Measurements from ENCODE around the gene RBM48. TPM values are rescaled to one million over a fixed set of nuclear protein-coding genes. Genes with fewer than 3 reads are reported as not detected.
"Not testable (repeated sequence)": the region's sequence is repeated elsewhere in the genome, so short reads cannot be mapped to it uniquely, and the experiment has no call there.

Gene RBM48
- total RNA-seq (10 to 100 TPM; 17.5 to 28.3 (median 19.5) TPM), polyA plus RNA-seq (10 to 100 TPM in 1 of 3 donors, 1 to 10 TPM in 2; 6.6 to 11.4 (median 7.5) TPM)
- long read RNA-seq, donor 1, full-length matches to known transcripts: 10 of 10 reads
- long read RNA-seq, donor 1, partial matches to known transcripts: 0 of 10 reads
- long read RNA-seq, donor 1, other reads (novel, unspliced or antisense): 0 of 10 reads
- long read RNA-seq, donor 2, full-length matches to known transcripts: 2 of 2 reads
- long read RNA-seq, donor 2, partial matches to known transcripts: 0 of 2 reads
- long read RNA-seq, donor 2, other reads (novel, unspliced or antisense): 0 of 2 reads

- intact Hi-C loops (cut with DNase I; ENCODE audit: low total_unique reads): no loop called here
- Histone ChIP-seq H3K36me3 (peaks cover 7 to 39% (median 31%) of the 10 kb centered on the region in 6 donors), H3K27ac (peak within 1 kb of the TSS; percentile 91 to 96 (median 93)), H3K9me3 (no peaks in the 10 kb centered on the region), H3K4me3 (peak within 1 kb of the TSS; percentile 84 to 97 (median 95)), H3K27me3 (replicated peaks in 1 of 7) (no peaks in the 10 kb centered on the region), H3K4me1 (peaks cover 8 to 69% (median 31%) of the 10 kb centered on the region in 6 donors)
- DNase-seq: peak; percentile 97
- WGBS, 5 donors: 0 to 2% (median 1%) methylated on average over 57 to 79 of the region's 79 CpGs
- TF ChIP-seq POLR2A (IDR thresholded peaks at IDR 0.05): no peak
- TF ChIP-seq CTCF (IDR thresholded peaks at IDR 0.05 in 8 of 11, conservative IDR thresholded peaks at IDR 0.05 in 3 of 11): peak in 9 of 11 experiments; percentile 25 to 76 (median 70)
- TF ChIP-seq POLR2AphosphoS5 (IDR thresholded peaks at IDR 0.05): peak; percentile 85 to 93 (median 88)
Measured at GRCh38 chr7:92528188-92528957, at the start of gene RBM48, which contains the start of gene PEX1. Gene RBM48, plus strand, starts transcription at chr7:92528795. Its CDS starts 19 bp downstream, at chr7:92528814. Gene PEX1, minus strand, starts transcription at chr7:92528520. Its CDS starts 85 bp downstream, at chr7:92528435.

GRCh38 chr7:92479146-92479545 lies 49.4 kb upstream of the RBM48 start:
- H3K27ac ChIP-seq; H3K4me1 ChIP-seq; H3K9me3 ChIP-seq; intact Hi-C loops (cut with DNase I; ENCODE audit: low total_unique reads); H3K4me3 ChIP-seq; DNase-seq; H3K27me3 ChIP-seq (replicated peaks in 1 of 7): not testable (repeated sequence)
- WGBS, 5 donors: 92 to 97% (median 93%) methylated on average over 4 of the region's 4 CpGs
- H3K36me3 ChIP-seq: peaks cover 0 to 31% (median 0%) of the 10 kb centered on the region in 6 donors

- DNase-seq; intact Hi-C loops (cut with DNase I; ENCODE audit: low total_unique reads): not testable (repeated sequence)
- 70 to 86% (median 77%) methylated on average over 6 of the region's 6 CpGs for WGBS, 5 donors
Measured at GRCh38 chr7:92483624-92484023, 45.0 kb upstream of the RBM48 start.

GRCh38 chr7:92484226-92484625 lies 44.4 kb upstream of the RBM48 start:
- intact Hi-C loops (cut with DNase I; ENCODE audit: low total_unique reads); H3K27ac ChIP-seq; H3K4me3 ChIP-seq; H3K4me1 ChIP-seq; H3K9me3 ChIP-seq; DNase-seq; H3K27me3 ChIP-seq (replicated peaks in 1 of 7): not testable (repeated sequence)
- peaks cover 3 to 53% (median 39%) of the 10 kb centered on the region in 6 donors for H3K36me3 ChIP-seq
- WGBS, 5 donors: 92 to 98% (median 94%) methylated on average over 6 of the region's 6 CpGs

More at GRCh38 chr7:92483624-92484023, 45.0 kb upstream of the RBM48 start:
- not testable (repeated sequence) for H3K4me3 ChIP-seq; H3K27ac ChIP-seq; H3K4me1 ChIP-seq; H3K9me3 ChIP-seq; H3K27me3 ChIP-seq (replicated peaks in 1 of 7)
- peaks cover 3 to 47% (median 33%) of the 10 kb centered on the region in 6 donors for H3K36me3 ChIP-seq

GRCh38 chr7:92485267-92485892 lies 43.2 kb upstream of the RBM48 start:
- Histone ChIP-seq H3K9me3 (no peaks in the 10 kb centered on the region), H3K36me3 (peaks cover 3 to 65% (median 50%) of the 10 kb centered on the region in 6 donors), H3K4me1 (no peaks in the 10 kb centered on the region), H3K27me3 (replicated peaks in 1 of 7) (no peaks in the 10 kb centered on the region), H3K27ac (no peak overlapping the region), H3K4me3 (no peak overlapping the region)
- 83 to 99% (median 94%) methylated on average over 2 of the region's 2 CpGs for WGBS, 5 donors
- DNase-seq: no peak
- TF ChIP-seq POLR2A (IDR thresholded peaks at IDR 0.05) (no peak), CTCF (IDR thresholded peaks at IDR 0.05 in 8 of 11, conservative IDR thresholded peaks at IDR 0.05 in 3 of 11) (no peak)
- intact Hi-C loops (cut with DNase I; ENCODE audit: low total_unique reads): no loop called here
